ENCODE measurements around the gene NAALADL1.
"Not testable (repeated sequence)": the region's sequence is repeated elsewhere in the genome, so short reads cannot be mapped to it uniquely, and the experiment has no call there.

Gene NAALADL1

GRCh38 chr11:65023502-65023901 is 34.9 kb downstream of the NAALADL1 start:
- not testable (repeated sequence) for H3K9me3 Mint-ChIP-seq; H3K27me3 Mint-ChIP-seq; H3K36me3 Mint-ChIP-seq; DNase-seq (ENCODE audit: low spot score in 2 of 2); H3K4me1 Mint-ChIP-seq; H3K4me3 Mint-ChIP-seq; H3K27ac Mint-ChIP-seq; ATAC-seq (ENCODE audit: low read depth)

GRCh38 chr11:65021509-65021908 is 36.8 kb downstream of the NAALADL1 start:
- no peak for ATAC-seq (ENCODE audit: low read depth)
- H3K27ac Mint-ChIP-seq, result no peak overlapping the region
- H3K4me3 Mint-ChIP-seq, result no peak overlapping the region
- peaks cover 5% of the 10 kb centered on the region for H3K4me1 Mint-ChIP-seq
- no peaks in the 10 kb centered on the region for H3K27me3 Mint-ChIP-seq
- H3K36me3 Mint-ChIP-seq, result peaks cover 6% of the 10 kb centered on the region
- DNase-seq (ENCODE audit: low spot score in 2 of 2), result no peak
- no peaks in the 10 kb centered on the region for H3K9me3 Mint-ChIP-seq

- H3K4me1 Mint-ChIP-seq, result peaks cover 10% of the 10 kb centered on the region
- no peak for ATAC-seq (ENCODE audit: low read depth)
- DNase-seq (ENCODE audit: low spot score in 2 of 2), result no peak
- H3K27me3 Mint-ChIP-seq, result no peaks in the 10 kb centered on the region
- no peak overlapping the region for H3K4me3 Mint-ChIP-seq
- H3K27ac Mint-ChIP-seq, result no peak overlapping the region
- H3K36me3 Mint-ChIP-seq, result peaks cover 9% of the 10 kb centered on the region
- H3K9me3 Mint-ChIP-seq, result no peaks in the 10 kb centered on the region
Measured at GRCh38 chr11:65021003-65021402, 37.4 kb downstream of the NAALADL1 start.

GRCh38 chr11:65019824-65020223 is 38.5 kb downstream of the NAALADL1 start:
- Mint-ChIP-seq H3K4me3 (no peak overlapping the region), H3K36me3 (peaks cover 9% of the 10 kb centered on the region), H3K9me3 (no peaks in the 10 kb centered on the region), H3K27me3 (no peaks in the 10 kb centered on the region), H3K4me1 (peaks cover 15% of the 10 kb centered on the region), H3K27ac (no peak overlapping the region)
- ATAC-seq (ENCODE audit: low read depth) (no peak), DNase-seq (ENCODE audit: low spot score in 2 of 2) (no peak)

GRCh38 chr11:65017937-65018336 is 40.4 kb downstream of the NAALADL1 start:
- Mint-ChIP-seq H3K4me1 (peaks cover 19% of the 10 kb centered on the region), H3K27me3 (no peaks in the 10 kb centered on the region), H3K36me3 (peaks cover 9% of the 10 kb centered on the region), H3K9me3 (no peaks in the 10 kb centered on the region), H3K27ac (no peak overlapping the region), H3K4me3 (no peak overlapping the region)
- DNase-seq (ENCODE audit: low spot score in 2 of 2) (no peak), ATAC-seq (ENCODE audit: low read depth) (no peak)

GRCh38 chr11:65016705-65017104 is 41.6 kb downstream of the NAALADL1 start:
- H3K4me1 Mint-ChIP-seq, result peaks cover 21% of the 10 kb centered on the region
- ATAC-seq (ENCODE audit: low read depth) (no peak), DNase-seq (ENCODE audit: low spot score in 2 of 2) (no peak)
- H3K27ac Mint-ChIP-seq, result peak overlapping the region; percentile 39
- H3K27me3 Mint-ChIP-seq, result no peaks in the 10 kb centered on the region
- no peak overlapping the region for H3K4me3 Mint-ChIP-seq
- H3K36me3 Mint-ChIP-seq, result peaks cover 5% of the 10 kb centered on the region
- H3K9me3 Mint-ChIP-seq, result no peaks in the 10 kb centered on the region

- H3K27ac Mint-ChIP-seq, result peak overlapping the region; percentile 63
- H3K27me3 Mint-ChIP-seq, result no peaks in the 10 kb centered on the region
- H3K9me3 Mint-ChIP-seq, result no peaks in the 10 kb centered on the region
- peak overlapping the region; percentile 84 for H3K4me3 Mint-ChIP-seq
- H3K36me3 Mint-ChIP-seq, result peaks cover 5% of the 10 kb centered on the region
- ATAC-seq (ENCODE audit: low read depth), result no peak
- DNase-seq (ENCODE audit: low spot score in 2 of 2), result no peak
- peaks cover 21% of the 10 kb centered on the region for H3K4me1 Mint-ChIP-seq
Measured at GRCh38 chr11:65014726-65015227, 43.6 kb downstream of the NAALADL1 start.

GRCh38 chr11:65013888-65014725 is 44.2 kb downstream of the NAALADL1 start, which contains the start of gene ARL2:
Gene ARL2, plus strand, starts transcription at chr11:65014160. Its CDS starts 48 bp downstream, at chr11:65014208.
- peak within 1 kb of the TSS; percentile 89 for H3K4me3 Mint-ChIP-seq
- peak; percentile 77 for ATAC-seq (ENCODE audit: low read depth)
- H3K27me3 Mint-ChIP-seq, result no peaks in the 10 kb centered on the region
- peak; percentile 89 to 94 for DNase-seq (ENCODE audit: low spot score in 2 of 2)
- peaks cover 5% of the 10 kb centered on the region for H3K36me3 Mint-ChIP-seq
- H3K27ac Mint-ChIP-seq, result peak within 1 kb of the TSS; percentile 94
- peaks cover 21% of the 10 kb centered on the region for H3K4me1 Mint-ChIP-seq
- H3K9me3 Mint-ChIP-seq, result no peaks in the 10 kb centered on the region

GRCh38 chr11:65013130-65013887 is 45.0 kb downstream of the NAALADL1 start:
- Mint-ChIP-seq H3K4me3 (peak overlapping the region; percentile 89), H3K36me3 (peaks cover 5% of the 10 kb centered on the region), H3K27me3 (no peaks in the 10 kb centered on the region), H3K9me3 (no peaks in the 10 kb centered on the region), H3K27ac (peak overlapping the region; percentile 94), H3K4me1 (peaks cover 21% of the 10 kb centered on the region)
- peak; percentile 88 to 89 for DNase-seq (ENCODE audit: low spot score in 2 of 2)
- ATAC-seq (ENCODE audit: low read depth), result peak; percentile 78

- no peak overlapping the region for H3K27ac Mint-ChIP-seq
- ATAC-seq (ENCODE audit: low read depth) (no peak), DNase-seq (ENCODE audit: low spot score in 2 of 2) (no peak)
- H3K27me3 Mint-ChIP-seq, result no peaks in the 10 kb centered on the region
- H3K4me1 Mint-ChIP-seq, result peaks cover 7% of the 10 kb centered on the region
- H3K4me3 Mint-ChIP-seq, result no peak overlapping the region
- H3K9me3 Mint-ChIP-seq, result no peaks in the 10 kb centered on the region
- H3K36me3 Mint-ChIP-seq, result no peaks in the 10 kb centered on the region
Measured at GRCh38 chr11:65008873-65009272, 49.5 kb downstream of the NAALADL1 start.

- ATAC-seq (ENCODE audit: low read depth) (no peak), DNase-seq (ENCODE audit: low spot score in 2 of 2) (no peak)
- Mint-ChIP-seq H3K9me3 (no peaks in the 10 kb centered on the region), H3K4me1 (peaks cover 3% of the 10 kb centered on the region), H3K36me3 (no peaks in the 10 kb centered on the region), H3K4me3 (no peak overlapping the region), H3K27ac (no peak overlapping the region), H3K27me3 (no peaks in the 10 kb centered on the region)
Measured at GRCh38 chr11:65008016-65008415, 50.3 kb downstream of the NAALADL1 start.

GRCh38 chr11:65003968-65004367 is 54.4 kb downstream of the NAALADL1 start:
- not testable (repeated sequence) for H3K27me3 Mint-ChIP-seq; ATAC-seq (ENCODE audit: low read depth); H3K9me3 Mint-ChIP-seq

GRCh38 chr11:65003282-65003681 is 55.1 kb downstream of the NAALADL1 start:
- no peak overlapping the region for H3K27ac Mint-ChIP-seq
- H3K9me3 Mint-ChIP-seq, result no peaks in the 10 kb centered on the region
- H3K4me3 Mint-ChIP-seq, result no peak overlapping the region
- ATAC-seq (ENCODE audit: low read depth), result no peak
- no peaks in the 10 kb centered on the region for H3K36me3 Mint-ChIP-seq
- no peak for DNase-seq (ENCODE audit: low spot score in 2 of 2)
- no peaks in the 10 kb centered on the region for H3K27me3 Mint-ChIP-seq
- H3K4me1 Mint-ChIP-seq, result peaks cover 2% of the 10 kb centered on the region

More at GRCh38 chr11:65003968-65004367, 54.4 kb downstream of the NAALADL1 start:
- not testable (repeated sequence) for H3K4me3 Mint-ChIP-seq; DNase-seq (ENCODE audit: low spot score in 2 of 2); H3K27ac Mint-ChIP-seq; H3K4me1 Mint-ChIP-seq; H3K36me3 Mint-ChIP-seq

- H3K9me3 Mint-ChIP-seq, result no peaks in the 10 kb centered on the region
- H3K27ac Mint-ChIP-seq, result no peak overlapping the region
- DNase-seq (ENCODE audit: low spot score in 2 of 2) (no peak), ATAC-seq (ENCODE audit: low read depth) (no peak)
- H3K27me3 Mint-ChIP-seq, result no peaks in the 10 kb centered on the region
- H3K4me3 Mint-ChIP-seq, result no peak overlapping the region
- no peaks in the 10 kb centered on the region for H3K36me3 Mint-ChIP-seq
- H3K4me1 Mint-ChIP-seq, result peaks cover 6% of the 10 kb centered on the region
Measured at GRCh38 chr11:65002706-65003105, 55.6 kb downstream of the NAALADL1 start.
